Body of pancreas (tissue), 4 donors: ENCODE data around the gene TEX101.

Source experiments
- POLR2A ChIP-seq, 3 donors: fragments of 450-650 bp; IDR thresholded peaks; one replicate each; pipeline ENCODE4 v1.6.1; 2016; ENCODE audit warnings: antibody characterized with exemption in 3 of 3, mild to moderate bottlenecking in 2 of 3
- TF ChIP-seq, protein P1 (sequence below), 7 experiments: fragments of 450-650 bp in 4 of 7; fragments of 200-600 bp in 3 of 7; sonication (generic) in 3 of 7; IDR thresholded peaks; one replicate each; pipeline ENCODE4 v1.5.1; 2016 to 2019; ENCODE audit warnings: antibody characterized with exemption in 7 of 7

DNA sequence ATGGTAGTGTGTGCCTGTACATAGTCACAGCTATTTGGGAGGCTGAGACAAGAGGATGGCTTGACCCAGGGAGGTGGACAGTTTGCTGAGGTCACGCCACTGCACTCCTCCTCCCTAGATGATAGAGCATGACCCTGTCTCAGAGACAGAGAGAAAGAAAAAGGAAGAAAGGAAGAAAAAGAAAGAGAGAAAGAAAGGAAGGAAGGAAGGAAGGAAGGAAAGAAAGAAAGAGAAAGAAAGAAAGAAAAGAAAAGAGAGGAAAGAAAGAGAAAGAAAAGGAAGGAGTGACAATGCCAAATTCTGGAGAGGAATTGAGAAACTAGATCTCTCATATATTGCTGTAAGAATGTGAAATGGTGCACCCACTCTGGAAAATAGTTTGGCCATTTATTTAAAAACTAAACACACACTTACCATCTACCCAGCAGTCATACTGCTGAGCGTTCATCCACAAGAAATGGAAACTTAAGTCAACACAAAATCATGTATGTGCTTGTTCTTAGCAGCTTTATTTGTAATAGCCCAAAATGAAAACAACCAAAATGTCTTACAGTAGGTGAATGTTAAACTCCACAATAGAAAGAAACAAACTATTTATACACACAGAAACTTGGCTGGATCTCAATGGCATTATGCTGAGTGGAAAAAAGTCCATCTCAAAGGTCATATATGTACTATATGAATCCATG is 7.5 kb downstream of the TEX101 start:
- TF ChIP-seq, protein P1, sequence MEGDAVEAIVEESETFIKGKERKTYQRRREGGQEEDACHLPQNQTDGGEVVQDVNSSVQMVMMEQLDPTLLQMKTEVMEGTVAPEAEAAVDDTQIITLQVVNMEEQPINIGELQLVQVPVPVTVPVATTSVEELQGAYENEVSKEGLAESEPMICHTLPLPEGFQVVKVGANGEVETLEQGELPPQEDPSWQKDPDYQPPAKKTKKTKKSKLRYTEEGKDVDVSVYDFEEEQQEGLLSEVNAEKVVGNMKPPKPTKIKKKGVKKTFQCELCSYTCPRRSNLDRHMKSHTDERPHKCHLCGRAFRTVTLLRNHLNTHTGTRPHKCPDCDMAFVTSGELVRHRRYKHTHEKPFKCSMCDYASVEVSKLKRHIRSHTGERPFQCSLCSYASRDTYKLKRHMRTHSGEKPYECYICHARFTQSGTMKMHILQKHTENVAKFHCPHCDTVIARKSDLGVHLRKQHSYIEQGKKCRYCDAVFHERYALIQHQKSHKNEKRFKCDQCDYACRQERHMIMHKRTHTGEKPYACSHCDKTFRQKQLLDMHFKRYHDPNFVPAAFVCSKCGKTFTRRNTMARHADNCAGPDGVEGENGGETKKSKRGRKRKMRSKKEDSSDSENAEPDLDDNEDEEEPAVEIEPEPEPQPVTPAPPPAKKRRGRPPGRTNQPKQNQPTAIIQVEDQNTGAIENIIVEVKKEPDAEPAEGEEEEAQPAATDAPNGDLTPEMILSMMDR (IDR thresholded peaks at IDR 0.05): no peak
- TF ChIP-seq POLR2A (IDR thresholded peaks at IDR 0.05): no peak
